ENCODE data around the gene NAA80. TPM values are rescaled to one million over a fixed set of nuclear protein-coding genes. Genes with fewer than 3 reads are reported as not detected.

NAA80 gene, protein sequence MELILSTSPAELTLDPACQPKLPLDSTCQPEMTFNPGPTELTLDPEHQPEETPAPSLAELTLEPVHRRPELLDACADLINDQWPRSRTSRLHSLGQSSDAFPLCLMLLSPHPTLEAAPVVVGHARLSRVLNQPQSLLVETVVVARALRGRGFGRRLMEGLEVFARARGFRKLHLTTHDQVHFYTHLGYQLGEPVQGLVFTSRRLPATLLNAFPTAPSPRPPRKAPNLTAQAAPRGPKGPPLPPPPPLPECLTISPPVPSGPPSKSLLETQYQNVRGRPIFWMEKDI
- polyA plus RNA-seq (2013, experiment 1 of 2), result 16.7 TPM
- 16.1 TPM for polyA plus RNA-seq (2013, experiment 2 of 2)

DNA sequence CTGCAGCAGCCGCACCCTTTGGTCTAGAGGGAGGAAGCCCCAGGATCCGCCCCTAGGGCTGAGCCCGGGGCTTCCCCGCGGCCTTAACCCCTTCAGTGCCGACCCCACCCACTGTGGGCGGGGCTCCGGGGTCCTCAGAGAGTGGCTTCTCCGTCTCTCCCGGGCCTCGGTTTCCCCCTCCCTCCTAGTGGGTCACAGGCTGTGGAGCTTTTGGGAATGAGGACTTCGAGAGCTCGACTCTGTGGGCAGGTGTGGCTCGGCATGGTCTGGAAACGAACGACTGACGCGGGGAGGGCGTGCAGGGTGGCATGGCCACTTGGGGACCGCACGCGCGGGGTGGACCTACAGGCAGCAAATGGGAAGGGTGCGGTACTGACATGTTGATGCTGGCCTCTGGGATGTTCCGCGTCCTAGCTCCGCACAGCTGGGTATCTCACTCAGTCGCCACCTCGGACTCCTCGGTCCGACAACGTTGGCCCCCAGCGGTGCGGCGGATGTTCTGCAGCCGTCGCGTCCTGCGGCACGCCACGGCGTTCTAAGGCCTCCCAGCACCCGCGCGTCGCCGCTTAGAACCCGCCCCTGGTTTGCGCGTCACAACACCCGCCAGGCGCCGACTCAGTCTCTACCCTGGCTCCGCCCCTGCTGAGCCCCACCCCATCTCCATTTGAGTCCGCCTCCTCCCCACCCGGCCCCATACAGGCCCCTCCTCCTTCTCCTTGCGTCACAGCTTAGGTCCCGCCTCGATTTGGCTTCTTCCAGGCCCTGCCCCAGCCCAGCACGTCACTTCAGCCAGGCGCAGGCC lies at the start of gene NAA80, which contains the start of gene HYAL3:
NAA80 (minus strand) TSS at position 570 of the 802 bp plus-strand sequence. CDS start 1,942 bp downstream, outside the sequence.
HYAL3 (minus strand) TSS at position 570 of the 802 bp plus-strand sequence. CDS start 3,803 bp downstream, outside the sequence.
- no peaks in the 10 kb centered on the region for H3K36me3 ChIP-seq (replicated peaks in 1 of 2; ENCODE audit: control insufficient read depth in 2 of 2, insufficient read depth in 2 of 2, low read length in 2 of 2)
- peak within 1 kb of the TSS; percentile 92 for H2AK5ac ChIP-seq (ENCODE audit: low read depth, low read length)
- H4K91ac ChIP-seq (ENCODE audit: low read depth, low read length, poor library complexity), result peak within 1 kb of the TSS; percentile 64
- H3K9ac ChIP-seq (ENCODE audit: low read depth, low read length, poor library complexity), result peak within 1 kb of the TSS; percentile 99
- H3K27me3 ChIP-seq (ENCODE audit: control insufficient read depth in 3 of 3, insufficient read depth in 3 of 3, low read depth in 1 of 3, low read length in 3 of 3), result no peaks in the 10 kb centered on the region
- H2BK15ac ChIP-seq (ENCODE audit: low read length), result peak within 1 kb of the TSS; percentile 75
- peak within 1 kb of the TSS; percentile 82 to 95 for H3K4me3 ChIP-seq (ENCODE audit: low read length in 2 of 2)
- peak within 1 kb of the TSS; percentile 100 for H3K4me2 ChIP-seq (ENCODE audit: insufficient read depth, low read length, poor library complexity, severe bottlenecking)
- no peaks in the 10 kb centered on the region for H3K79me1 ChIP-seq (ENCODE audit: low read depth, low read length)
- peak within 1 kb of the TSS; percentile 23 for H3K4ac ChIP-seq (ENCODE audit: low read length)
- peak within 1 kb of the TSS; percentile 88 for H2BK5ac ChIP-seq (ENCODE audit: low read length)
- WGBS, 2 donors (ENCODE audit: extremely low coverage in 2 of 2, insufficient read length in 2 of 2, insufficient replicate concordance in 1 of 2), result no CpG with 5 or more reads among the region's 61 CpGs
- peak within 1 kb of the TSS; percentile 31 for H3K27ac ChIP-seq (replicated peaks; ENCODE audit: low read length)
- H3K4me1 ChIP-seq (ENCODE audit: control insufficient read depth in 2 of 2, insufficient read depth in 1 of 2, low read depth in 1 of 2, low read length in 2 of 2), result peaks cover 12 to 14% of the 10 kb centered on the region in 2 donors
- H2AFZ ChIP-seq (ENCODE audit: low read length), result peak within 1 kb of the TSS; percentile 91
- peak within 1 kb of the TSS; percentile 87 for H2BK12ac ChIP-seq (ENCODE audit: low read length)
- H3K9me3 ChIP-seq (replicated peaks in 1 of 2; ENCODE audit: control insufficient read depth in 2 of 2, insufficient read depth in 1 of 2, low read depth in 1 of 2, low read length in 2 of 2), result no peaks in the 10 kb centered on the region
- no peak within 1 kb of the TSS for H4K8ac ChIP-seq (ENCODE audit: low read depth, low read length)
- H3K23ac ChIP-seq (ENCODE audit: low read depth, low read length, poor library complexity), result peak within 1 kb of the TSS; percentile 90
- H2BK120ac ChIP-seq (ENCODE audit: low read depth, low read length), result no peak within 1 kb of the TSS
- H3K18ac ChIP-seq (ENCODE audit: low read length), result peak within 1 kb of the TSS; percentile 95
- peak within 1 kb of the TSS; percentile 97 for H3K14ac ChIP-seq (ENCODE audit: low read length)
- DNase-seq (ENCODE audit: low spot score), result peak; percentile 99

DNA sequence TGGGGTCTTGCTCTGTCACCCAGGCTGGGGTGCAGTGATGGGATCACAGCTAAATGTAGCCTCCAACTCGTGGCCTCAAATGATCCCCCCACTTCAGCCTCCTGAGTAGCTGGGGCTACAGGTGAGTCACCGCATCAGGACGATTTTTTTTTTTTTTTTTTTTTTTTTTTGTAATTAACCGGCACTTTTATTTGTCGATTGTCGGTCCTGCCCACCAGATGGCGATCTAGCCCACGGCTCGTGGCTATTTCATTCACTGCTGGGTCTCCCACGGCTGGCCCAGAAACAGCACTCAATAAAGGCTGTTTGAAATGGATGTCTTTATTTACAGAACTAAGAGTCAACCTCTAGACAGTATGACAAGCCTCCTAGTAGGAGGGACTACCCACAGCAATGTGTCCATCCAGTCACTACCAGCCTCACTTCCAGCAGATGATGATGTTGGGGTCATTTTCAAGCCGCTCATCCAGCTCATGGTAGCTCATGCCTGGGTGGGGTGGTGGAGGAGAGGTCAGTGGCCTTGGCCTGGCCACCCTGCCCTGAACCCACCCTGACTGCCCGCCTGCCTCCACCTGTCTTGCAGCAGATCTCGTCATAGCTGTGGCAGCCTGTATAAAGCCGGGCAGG lies 48.1 kb upstream of the NAA80 start:
- peak; percentile 63 for DNase-seq (ENCODE audit: low spot score)
- no CpG with 5 or more reads among the region's 14 CpGs for WGBS, 2 donors (ENCODE audit: extremely low coverage in 2 of 2, insufficient read length in 2 of 2, insufficient replicate concordance in 1 of 2)
- no peak overlapping the region for H4K91ac ChIP-seq (ENCODE audit: low read depth, low read length, poor library complexity)

DNA sequence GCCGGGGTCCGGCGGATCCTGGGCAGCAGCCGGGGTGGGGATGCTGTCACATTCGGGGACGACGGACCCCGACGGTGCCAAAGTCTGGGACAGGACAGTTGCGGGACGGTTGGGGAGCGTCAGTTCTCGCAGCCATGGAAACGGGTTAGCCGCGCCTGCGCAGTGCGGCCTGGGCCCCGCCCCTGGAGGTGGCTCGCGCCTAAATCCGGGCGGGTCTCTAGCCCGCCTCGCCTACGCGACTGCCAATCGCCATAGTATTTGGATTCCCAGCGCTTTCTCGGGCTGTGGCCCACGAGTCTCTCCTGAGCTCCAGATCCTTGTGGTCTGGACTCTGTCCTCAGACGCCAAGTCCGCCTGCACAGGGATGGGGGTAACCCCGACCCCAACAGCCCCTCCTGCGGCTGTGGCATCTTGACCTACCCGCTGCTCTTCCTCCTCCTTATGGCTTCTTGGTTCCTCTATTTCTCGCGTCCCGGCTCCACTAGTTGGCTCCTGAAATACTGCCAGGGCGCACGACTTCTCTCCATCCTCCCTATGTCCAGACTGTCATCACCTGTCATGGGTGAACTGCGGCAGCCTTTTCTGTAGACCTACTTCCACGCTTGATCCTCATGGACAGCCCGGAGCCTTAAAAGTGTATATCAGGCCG lies 46.5 kb upstream of the NAA80 start, which contains the start of gene ZMYND10:
ZMYND10 (minus strand) TSS at position 147 of the 649 bp plus-strand sequence. CDS start 153 bp downstream, outside the sequence.
- no CpG with 5 or more reads among the region's 45 CpGs for WGBS, 2 donors (ENCODE audit: extremely low coverage in 2 of 2, insufficient read length in 2 of 2, insufficient replicate concordance in 1 of 2)

More for the DNA sequence above, 48.1 kb upstream of the NAA80 start:
- H3K9ac ChIP-seq (ENCODE audit: low read depth, low read length, poor library complexity), result no peak overlapping the region
- H2AK5ac ChIP-seq (ENCODE audit: low read depth, low read length), result no peak overlapping the region
- peaks cover 0 to 37% (median 17%) of the 10 kb centered on the region in 3 experiments for H3K27me3 ChIP-seq (ENCODE audit: control insufficient read depth in 3 of 3, insufficient read depth in 3 of 3, low read depth in 1 of 3, low read length in 3 of 3)
- no peak overlapping the region for H3K14ac ChIP-seq (ENCODE audit: low read length)
- no peak overlapping the region for H3K4ac ChIP-seq (ENCODE audit: low read length)
- H3K4me1 ChIP-seq (ENCODE audit: control insufficient read depth in 2 of 2, insufficient read depth in 1 of 2, low read depth in 1 of 2, low read length in 2 of 2), result peaks cover 13 to 16% of the 10 kb centered on the region in 2 donors
- no peak overlapping the region for H3K4me2 ChIP-seq (ENCODE audit: insufficient read depth, low read length, poor library complexity, severe bottlenecking)
- no peak overlapping the region for H2BK15ac ChIP-seq (ENCODE audit: low read length)
- H4K8ac ChIP-seq (ENCODE audit: low read depth, low read length), result no peak overlapping the region
- peaks cover 3% of the 10 kb centered on the region for H3K79me1 ChIP-seq (ENCODE audit: low read depth, low read length)
- H3K9me3 ChIP-seq (replicated peaks in 1 of 2; ENCODE audit: control insufficient read depth in 2 of 2, insufficient read depth in 1 of 2, low read depth in 1 of 2, low read length in 2 of 2), result no peaks in the 10 kb centered on the region
- no peak overlapping the region for H3K27ac ChIP-seq (replicated peaks; ENCODE audit: low read length)
- no peak overlapping the region for H3K18ac ChIP-seq (ENCODE audit: low read length)
- H3K36me3 ChIP-seq (replicated peaks in 1 of 2; ENCODE audit: control insufficient read depth in 2 of 2, insufficient read depth in 2 of 2, low read length in 2 of 2), result peaks cover 13 to 16% of the 10 kb centered on the region in 2 donors
- no peak overlapping the region for H3K23ac ChIP-seq (ENCODE audit: low read depth, low read length, poor library complexity)
- no peak overlapping the region for H2AFZ ChIP-seq (ENCODE audit: low read length)
- H3K4me3 ChIP-seq (ENCODE audit: low read length in 2 of 2), result no peak overlapping the region
- H2BK12ac ChIP-seq (ENCODE audit: low read length), result no peak overlapping the region
- H2BK5ac ChIP-seq (ENCODE audit: low read length), result no peak overlapping the region
- H2BK120ac ChIP-seq (ENCODE audit: low read depth, low read length), result no peak overlapping the region

More for the DNA sequence above, 46.5 kb upstream of the NAA80 start, which contains the start of gene ZMYND10:
- Histone ChIP-seq H2BK15ac (ENCODE audit: low read length) (peak within 1 kb of the TSS; percentile 15), H3K36me3 (replicated peaks in 1 of 2; ENCODE audit: control insufficient read depth in 2 of 2, insufficient read depth in 2 of 2, low read length in 2 of 2) (peaks cover 13 to 16% of the 10 kb centered on the region in 2 donors), H2AFZ (ENCODE audit: low read length) (peak within 1 kb of the TSS; percentile 78), H3K9me3 (replicated peaks in 1 of 2; ENCODE audit: control insufficient read depth in 2 of 2, insufficient read depth in 1 of 2, low read depth in 1 of 2, low read length in 2 of 2) (no peaks in the 10 kb centered on the region), H3K27ac (replicated peaks; ENCODE audit: low read length) (no peak within 1 kb of the TSS), H3K4me3 (ENCODE audit: low read length in 2 of 2) (peak within 1 kb of the TSS; percentile 15 to 73), H3K23ac (ENCODE audit: low read depth, low read length, poor library complexity) (no peak within 1 kb of the TSS), H2BK12ac (ENCODE audit: low read length) (no peak within 1 kb of the TSS), H2AK5ac (ENCODE audit: low read depth, low read length) (no peak within 1 kb of the TSS), H2BK120ac (ENCODE audit: low read depth, low read length) (no peak within 1 kb of the TSS), H3K9ac (ENCODE audit: low read depth, low read length, poor library complexity) (no peak within 1 kb of the TSS), H3K27me3 (ENCODE audit: control insufficient read depth in 3 of 3, insufficient read depth in 3 of 3, low read depth in 1 of 3, low read length in 3 of 3) (peaks cover 4 to 53% (median 33%) of the 10 kb centered on the region in 3 experiments), H3K4me1 (ENCODE audit: control insufficient read depth in 2 of 2, insufficient read depth in 1 of 2, low read depth in 1 of 2, low read length in 2 of 2) (peaks cover 7 to 10% of the 10 kb centered on the region in 2 donors), H3K14ac (ENCODE audit: low read length) (peak within 1 kb of the TSS; percentile 73), H3K4ac (ENCODE audit: low read length) (no peak within 1 kb of the TSS), H3K18ac (ENCODE audit: low read length) (peak within 1 kb of the TSS; percentile 84), H4K91ac (ENCODE audit: low read depth, low read length, poor library complexity) (no peak within 1 kb of the TSS), H2BK5ac (ENCODE audit: low read length) (peak within 1 kb of the TSS; percentile 21), H4K8ac (ENCODE audit: low read depth, low read length) (no peak within 1 kb of the TSS), H3K4me2 (ENCODE audit: insufficient read depth, low read length, poor library complexity, severe bottlenecking) (peak within 1 kb of the TSS; percentile 96), H3K79me1 (ENCODE audit: low read depth, low read length) (no peaks in the 10 kb centered on the region)
- peak; percentile 68 for DNase-seq (ENCODE audit: low spot score)
